HFF-Myc (cell line): ENCODE measurements around the gene CFTR.

Experiments used
- DNase-seq: peaks from one replicate; pipeline ENCODE4 v3.0.0-alpha.2; 2011; ENCODE audit warnings: low read depth; ENCODE audit errors: extremely low read depth
- H3K4me3 ChIP-seq: replicated peaks from 2 replicates; pipeline ENCODE4 v1.5.1; 2011; ENCODE audit warnings: low read depth, mild to moderate bottlenecking, control low read depth, low read length
- CTCF ChIP-seq: IDR thresholded peaks from 2 replicates; pipeline ENCODE4 v1.5.1; 2012; ENCODE audit warnings: mild to moderate bottlenecking, low read depth, low read length, control low read depth; ENCODE audit errors: missing control alignments

The CFTR gene

GRCh38 chr7:117567781-117568180 is 88.0 kb downstream of the CFTR start:
- TF ChIP-seq CTCF, result no peak
- DNase-seq, result no peak
- H3K4me3 ChIP-seq, result no peak overlapping the region

GRCh38 chr7:117572856-117573620 is 93.2 kb downstream of the CFTR start:
- no peak for TF ChIP-seq CTCF
- H3K4me3 ChIP-seq, result no peak overlapping the region
- no peak for DNase-seq

- no peak overlapping the region for H3K4me3 ChIP-seq
- no peak for TF ChIP-seq CTCF
- DNase-seq, result no peak
Observed at GRCh38 chr7:117581424-117581823, 101.6 kb downstream of the CFTR start.

- no peak for TF ChIP-seq CTCF
- H3K4me3 ChIP-seq, result no peak overlapping the region
- DNase-seq, result no peak
Observed at GRCh38 chr7:117582219-117582704, 102.4 kb downstream of the CFTR start.

- no peak overlapping the region for H3K4me3 ChIP-seq
- DNase-seq, result no peak
Observed at GRCh38 chr7:117587931-117588330, 108.1 kb downstream of the CFTR start.

GRCh38 chr7:117588352-117588794 is 108.5 kb downstream of the CFTR start:
- no peak for DNase-seq
- no peak overlapping the region for H3K4me3 ChIP-seq
- TF ChIP-seq CTCF, result no peak

More at GRCh38 chr7:117587931-117588330, 108.1 kb downstream of the CFTR start:
- TF ChIP-seq CTCF, result no peak

- no peak overlapping the region for H3K4me3 ChIP-seq
- TF ChIP-seq CTCF, result no peak
- no peak for DNase-seq
Observed at GRCh38 chr7:117590191-117590590, 110.4 kb downstream of the CFTR start.
